IMR-90 (cell line): ENCODE data around the gene SLC36A1. TPM values are rescaled to one million over a fixed set of nuclear protein-coding genes. Genes with fewer than 3 reads are reported as not detected.

Source experiments
- ATAC-seq: fragments of 200-7000 bp; cut with Tn5 transposase; 2 replicates; pipeline ENCODE4 v1.9.1; 2020; ENCODE audit warnings: low read depth, mild to moderate bottlenecking, moderate library complexity
- BruUV-seq: library from RNA; stranded (reverse); fragments of 400-500 nt; replicated peaks from 2 replicates; lab custom pipeline; 2021; lab: Mats Ljungman, UMichigan
- CTCF ChIA-PET: fragments of 300-600 bp; formaldehyde crosslinking; extraction: SDS; loops from one replicate; lab custom pipeline; 2021; ENCODE audit warnings: antibody characterized with exemption; lab: Yijun Ruan, JAX
- POLR2A ChIA-PET: fragments of 300-600 bp; sonication (Branson Sonifier 250); formaldehyde crosslinking; loops from one replicate; lab custom pipeline; 2022; ENCODE audit warnings: antibody characterized with exemption; ENCODE audit not compliant: unreplicated experiment; lab: Charles Lee
- DNase-seq: peaks from one replicate; pipeline ENCODE4 v3.0.0; 2013
- H2AFZ ChIP-seq: replicated peaks from 2 replicates; pipeline ENCODE3; 2013; ENCODE audit warnings: low read length, mild to moderate bottlenecking; ENCODE audit not compliant: poor library complexity
- H2AK5ac ChIP-seq: 2 replicates; pipeline ENCODE4 v1.6.1; 2013; ENCODE audit warnings: low read depth, low read length, inconsistent platforms
- H2AK9ac ChIP-seq: replicated peaks from 2 replicates; pipeline ENCODE3; 2013; ENCODE audit warnings: mild to moderate bottlenecking, low read depth, low read length, moderate library complexity; ENCODE audit not compliant: poor library complexity
- H2BK120ac ChIP-seq: 2 replicates; pipeline ENCODE4 v1.6.1; 2013; ENCODE audit warnings: low read depth, low read length, inconsistent platforms
- H2BK15ac ChIP-seq: 3 replicates; pipeline ENCODE4 v1.6.1; 2013; ENCODE audit warnings: low read depth, low read length, inconsistent platforms
- H2BK20ac ChIP-seq: 2 replicates; pipeline ENCODE4 v1.6.1; 2013; ENCODE audit warnings: low read depth, mild to moderate bottlenecking, inconsistent platforms, low read length, moderate library complexity
- H2BK5ac ChIP-seq: 2 replicates; pipeline ENCODE4 v1.6.1; 2013; ENCODE audit warnings: mild to moderate bottlenecking, low read depth, low read length, inconsistent platforms; ENCODE audit not compliant: poor library complexity, severe bottlenecking
- H3K14ac ChIP-seq: replicated peaks from 2 replicates; pipeline ENCODE4 v1.6.1; 2013; ENCODE audit warnings: low read depth, low read length, inconsistent platforms
- H3K18ac ChIP-seq: 2 replicates; pipeline ENCODE4 v1.6.1; 2013; ENCODE audit warnings: low read depth, low read length, control low read depth
- H3K23ac ChIP-seq: 2 replicates; pipeline ENCODE4 v1.6.1; 2013; ENCODE audit warnings: low read depth, low read length, inconsistent platforms
- H3K27ac ChIP-seq: 2 replicates; pipeline ENCODE4 v1.5.1; 2013; ENCODE audit warnings: mild to moderate bottlenecking, control low read depth, low read length; ENCODE audit not compliant: insufficient read depth
- H3K27me3 ChIP-seq: 2 replicates; pipeline ENCODE4 v1.6.1; 2013; ENCODE audit warnings: low read length; ENCODE audit not compliant: control insufficient read depth, insufficient read depth
- H3K36me3 ChIP-seq: 2 replicates; pipeline ENCODE4 v1.6.1; 2013; ENCODE audit warnings: low read length, mixed read lengths; ENCODE audit not compliant: control insufficient read depth, insufficient read depth
- H3K4ac ChIP-seq: 2 replicates; pipeline ENCODE4 v1.6.1; 2013; ENCODE audit warnings: low read depth, low read length, inconsistent platforms
- H3K4me1 ChIP-seq: 2 replicates; pipeline ENCODE4 v1.6.1; 2013; ENCODE audit warnings: low read length, mixed read lengths; ENCODE audit not compliant: control insufficient read depth, insufficient read depth
- H3K4me2 ChIP-seq: 2 replicates; pipeline ENCODE4 v1.6.1; 2013; ENCODE audit warnings: low read depth, mild to moderate bottlenecking, control low read depth, low read length, moderate library complexity
- H3K4me3 ChIP-seq: 2 replicates; pipeline ENCODE4 v1.5.1; 2013; ENCODE audit warnings: low read depth, mild to moderate bottlenecking, control low read depth, low read length, moderate library complexity; ENCODE audit not compliant: insufficient read depth
- H3K56ac ChIP-seq: 2 replicates; pipeline ENCODE4 v1.6.1; 2013; ENCODE audit warnings: low read length, inconsistent platforms; ENCODE audit not compliant: insufficient read depth; ENCODE audit errors: extremely low read depth
- H3K79me1 ChIP-seq, 2 experiments: 2 replicates each; pipeline ENCODE4 v1.6.1; 2013; ENCODE audit warnings: low read length in 2 of 2, inconsistent platforms in 1 of 2, low read depth in 1 of 2
- H3K9ac ChIP-seq: 2 replicates; pipeline ENCODE4 v1.6.1; 2013; ENCODE audit warnings: low read depth, low read length, control low read depth
- H3K9me1 ChIP-seq: 2 replicates; pipeline ENCODE4 v1.6.1; 2013; ENCODE audit warnings: low read length, inconsistent platforms; ENCODE audit not compliant: insufficient read depth
- H3K9me3 ChIP-seq: 2 replicates; pipeline ENCODE4 v1.6.1; 2013; ENCODE audit warnings: low read length; ENCODE audit not compliant: control insufficient read depth, insufficient read depth
- H4K20me1 ChIP-seq: 2 replicates; pipeline ENCODE4 v1.6.1; 2013; ENCODE audit warnings: low read length, inconsistent platforms; ENCODE audit not compliant: insufficient read depth
- H4K5ac ChIP-seq: 2 replicates; pipeline ENCODE4 v1.6.1; 2013; ENCODE audit warnings: mild to moderate bottlenecking, low read depth, low read length, control low read depth
- H4K8ac ChIP-seq, 2 experiments: 2 replicates each; pipeline ENCODE4 v1.6.1; 2013; ENCODE audit warnings: low read depth in 2 of 2, low read length in 2 of 2, control low read depth in 1 of 2, inconsistent platforms in 1 of 2
- H4K91ac ChIP-seq: 2 replicates; pipeline ENCODE4 v1.6.1; 2013; ENCODE audit warnings: low read depth, low read length, inconsistent platforms; ENCODE audit not compliant: insufficient read depth
- BHLHE40 ChIP-seq: fragments of 150-350 bp; IDR thresholded peaks from 2 replicates; pipeline ENCODE4 v1.6.1; 2016; ENCODE audit warnings: mild to moderate bottlenecking, low read depth, low read length
- CHD1 ChIP-seq: IDR thresholded peaks from 2 replicates; pipeline ENCODE4 v1.6.1; 2012; ENCODE audit warnings: low read depth, low read length, improper control_type of control experiment
- CTCF ChIP-seq: conservative IDR thresholded peaks from 2 replicates; pipeline ENCODE4 v1.5.1; 2012; ENCODE audit warnings: mild to moderate bottlenecking, low read depth, low read length, improper control_type of control experiment
- FOS ChIP-seq: fragments of 150-350 bp; IDR thresholded peaks from 2 replicates; pipeline ENCODE4 v1.6.1; 2016; ENCODE audit warnings: low read depth, low read length
- MAFK ChIP-seq: IDR thresholded peaks from 2 replicates; pipeline ENCODE4 v1.6.1; 2012; ENCODE audit warnings: low read depth, low read length, improper control_type of control experiment
- MAZ ChIP-seq: IDR thresholded peaks from 2 replicates; pipeline ENCODE4 v1.6.1; 2012; ENCODE audit warnings: low read depth, mild to moderate bottlenecking, low read length, improper control_type of control experiment, moderate library complexity, borderline replicate concordance
- MXI1 ChIP-seq: IDR thresholded peaks from 2 replicates; pipeline ENCODE4 v1.6.1; 2012; ENCODE audit warnings: low read depth, mild to moderate bottlenecking, low read length, moderate library complexity, borderline replicate concordance
- NFE2L2 ChIP-seq: fragments of 150-350 bp; IDR thresholded peaks from 2 replicates; pipeline ENCODE4 v1.6.1; 2016; ENCODE audit warnings: low read depth, mild to moderate bottlenecking, low read length
- POLR2A ChIP-seq: IDR thresholded peaks from 2 replicates; pipeline ENCODE4 v1.6.1; 2012; ENCODE audit warnings: mild to moderate bottlenecking, low read depth, low read length
- RAD21 ChIP-seq: IDR thresholded peaks from 2 replicates; pipeline ENCODE4 v1.6.1; 2012; ENCODE audit warnings: low read length, improper control_type of control experiment
- WGBS, 2 experiments: methylation state at CpG; one replicate each; pipeline versions ENCODE4 v1.1.5 to v1.1.7; 2013; ENCODE audit warnings: missing lambda C conversion rate in 2 of 2; ENCODE audit not compliant: insufficient read length in 1 of 2; ENCODE audit errors: extremely low coverage in 2 of 2; 5-methylcytosine and 5-hydroxymethylcytosine counted together
- dilution Hi-C: fragments of 300-500 bp; cut with HindIII; formaldehyde crosslinking; loops from one replicate; pipeline ENCODE4 v1.14.3; 2018; ENCODE audit warnings: low sequenced_read_pairs; ENCODE audit not compliant: unreplicated experiment
- in situ Hi-C: fragments of 300-500 bp; cut with MboI; formaldehyde crosslinking; loops from 3 replicates; pipeline ENCODE4 v1.14.3; 2019; ENCODE audit warnings: low sequenced_read_pairs, inconsistent platforms, mixed read lengths
- intact Hi-C: fragments of 100-400 bp; cut with micrococcal nuclease; formaldehyde crosslinking; loops from 2 replicates; pipeline ENCODE4 v1.10.0; 2022
- polyA plus RNA-seq, 3 experiments: library from polyadenylated mRNA; depleted of rRNA; stranded (reverse); fragments of >200 nt; gene quantifications; 2 replicates each; pipeline ENCODE4 v1.2.3, GENCODE V29; 2012; ENCODE audit warnings: low replicate concordance in 1 of 3
- total RNA-seq: library from RNA; depleted of rRNA; stranded (reverse); fragments of >200 nt; gene quantifications from 2 replicates; pipeline ENCODE4 v1.2.3, GENCODE V29; 2012

Gene SLC36A1
- total and polyA plus RNA-seq, 2 of the 4 experiments (the other 2 are of a cell fraction) = 5.7 to 8.7 TPM

- peak overlapping the region; percentile 69 for H4K91ac ChIP-seq
- peak overlapping the region; percentile 19; the same call in 1 of the 2 replicates for H3K56ac ChIP-seq
- H3K9me3 ChIP-seq = no peaks in the 10 kb centered on the region
- H2AK9ac ChIP-seq = peak overlapping the region; percentile 59
- in situ Hi-C loops = no loop called here
- no peak overlapping the region; the same call in 2 of the 3 replicates for H2BK15ac ChIP-seq
- H2BK20ac ChIP-seq = peak overlapping the region; percentile 75
- CTCF ChIA-PET = interaction anchor here (0.6 to 1.4 kb wide), 6 partner anchors 12 to 897 kb away, joined by 3 to 6 read pairs (median 3); partner anchors contain the start of gene SLC36A1
- peaks cover 19% of the 10 kb centered on the region for H3K36me3 ChIP-seq
- H3K18ac ChIP-seq = peak overlapping the region; percentile 62; the same call in 1 of the 2 replicates
- H4K5ac ChIP-seq = peak overlapping the region; percentile 41; the same call in 1 of the 2 replicates
- H3K4ac ChIP-seq = peak overlapping the region; percentile 82
- peaks cover 4% of the 10 kb centered on the region; the same call in 1 of the 2 replicates for H3K9me1 ChIP-seq
- H2AFZ ChIP-seq = peak overlapping the region; percentile 33
- POLR2A ChIA-PET = no interaction called here
- ATAC-seq = peak; percentile 79
- intact Hi-C loops = loop anchor here (1.0 kb wide), 1 partner anchor 33 kb away; the partner anchor contains the start of gene SLC36A1
- peak overlapping the region in 1 of 2 experiments; percentile 23; a peak in 1 of 4 replicates for H4K8ac ChIP-seq
- peak overlapping the region; percentile 48; the same call in 1 of the 2 replicates for H3K27ac ChIP-seq
- peak overlapping the region; percentile 82 for H3K14ac ChIP-seq
- H3K79me1 ChIP-seq = peaks cover 0 to 9% of the 10 kb centered on the region in 2 experiments; a peak in 1 of 4 replicates
- TF ChIP-seq POLR2A = peak; percentile 59
- no peak for TF ChIP-seq MAZ
- peak; percentile 52; the same call in 1 of the 2 replicates for TF ChIP-seq MXI1
- no peak; the same call in 1 of the 2 replicates for TF ChIP-seq BHLHE40
- 0 out of 2 replicates have a peak, but pooled peaks have one; percentile 8 for TF ChIP-seq MAFK
- peak; percentile 10; the same call in 1 of the 2 replicates for TF ChIP-seq CTCF
- TF ChIP-seq NFE2L2 = no peak
- 0 out of 2 replicates have a peak, but pooled peaks have one; percentile 42 for TF ChIP-seq CHD1
- TF ChIP-seq RAD21 = no peak; the same call in 1 of the 2 replicates
- TF ChIP-seq FOS = 0 out of 2 replicates have a peak, but pooled peaks have one; percentile 21
- H3K4me1 ChIP-seq = peaks cover 14% of the 10 kb centered on the region
- peak overlapping the region; percentile 11; the same call in 1 of the 2 replicates for H2AK5ac ChIP-seq
- no CpG with 5 or more reads among the region's 7 CpGs for WGBS, 2 experiments
- dilution Hi-C loops = no loop called here
- H3K4me2 ChIP-seq = peak overlapping the region; percentile 28; the same call in 1 of the 2 replicates
- H3K4me3 ChIP-seq = no peak overlapping the region
- H3K23ac ChIP-seq = peak overlapping the region; percentile 26
- H4K20me1 ChIP-seq = peaks cover 4% of the 10 kb centered on the region; the same call in 1 of the 2 replicates
- H2BK5ac ChIP-seq = peak overlapping the region; percentile 83
- H2BK120ac ChIP-seq = peak overlapping the region; percentile 28; the same call in 1 of the 2 replicates
- DNase-seq = peak; percentile 85
- no TSS peak for BruUV-seq
- H3K27me3 ChIP-seq = no peaks in the 10 kb centered on the region
- 0 out of 2 replicates have a peak overlapping the region, but pooled peaks have one; percentile 24 for H3K9ac ChIP-seq
Observed at GRCh38 chr5:151480384-151481293, 33.2 kb downstream of the SLC36A1 start.
